Astrocyte of the spinal cord (primary cell): ENCODE measurements around the gene TRPM8.
A peak's percentile ranks its signal among the peaks of the same experiment; 100 is the strongest.

Source experiments
- DNase-seq: peaks from one replicate; pipeline ENCODE4 v3.0.0; 2011; ENCODE audit warnings: low read depth, low spot score
- H3K4me3 ChIP-seq: 2 replicates; pipeline ENCODE4 v1.5.1; 2011; ENCODE audit warnings: low read depth, mild to moderate bottlenecking, low read length, moderate library complexity
- in situ Hi-C: cut with HindIII; loops from 2 replicates; pipeline ENCODE4 v1.10.0; 2017; ENCODE audit warnings: low sequenced_read_pairs
- TF ChIP-seq, protein P1 (sequence below): IDR thresholded peaks from 2 replicates; pipeline ENCODE4 v1.5.1; 2012; ENCODE audit warnings: low read depth, mild to moderate bottlenecking, low read length, inconsistent platforms

Gene TRPM8

DNA sequence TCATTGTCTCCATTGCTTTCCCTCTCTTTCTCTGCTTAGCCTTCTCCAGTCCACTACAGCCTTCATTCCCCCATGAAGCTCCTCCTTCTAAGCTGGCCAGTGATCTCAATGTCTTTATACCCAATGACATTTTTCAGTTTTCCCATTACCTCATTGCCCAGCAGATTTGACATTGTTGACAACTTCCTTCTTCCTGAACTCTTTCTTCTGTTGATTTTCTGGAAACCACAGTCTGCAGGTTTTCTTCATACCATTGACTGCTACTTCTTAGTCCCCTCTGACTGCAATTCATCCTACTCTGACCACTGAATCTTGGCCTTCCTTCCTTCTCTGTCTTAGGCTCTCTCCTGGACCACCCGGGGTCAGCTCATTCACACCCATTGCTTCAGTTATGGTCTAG, 110.5 kb downstream of the TRPM8 start:
- TF ChIP-seq, protein P1, sequence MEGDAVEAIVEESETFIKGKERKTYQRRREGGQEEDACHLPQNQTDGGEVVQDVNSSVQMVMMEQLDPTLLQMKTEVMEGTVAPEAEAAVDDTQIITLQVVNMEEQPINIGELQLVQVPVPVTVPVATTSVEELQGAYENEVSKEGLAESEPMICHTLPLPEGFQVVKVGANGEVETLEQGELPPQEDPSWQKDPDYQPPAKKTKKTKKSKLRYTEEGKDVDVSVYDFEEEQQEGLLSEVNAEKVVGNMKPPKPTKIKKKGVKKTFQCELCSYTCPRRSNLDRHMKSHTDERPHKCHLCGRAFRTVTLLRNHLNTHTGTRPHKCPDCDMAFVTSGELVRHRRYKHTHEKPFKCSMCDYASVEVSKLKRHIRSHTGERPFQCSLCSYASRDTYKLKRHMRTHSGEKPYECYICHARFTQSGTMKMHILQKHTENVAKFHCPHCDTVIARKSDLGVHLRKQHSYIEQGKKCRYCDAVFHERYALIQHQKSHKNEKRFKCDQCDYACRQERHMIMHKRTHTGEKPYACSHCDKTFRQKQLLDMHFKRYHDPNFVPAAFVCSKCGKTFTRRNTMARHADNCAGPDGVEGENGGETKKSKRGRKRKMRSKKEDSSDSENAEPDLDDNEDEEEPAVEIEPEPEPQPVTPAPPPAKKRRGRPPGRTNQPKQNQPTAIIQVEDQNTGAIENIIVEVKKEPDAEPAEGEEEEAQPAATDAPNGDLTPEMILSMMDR: no peak
- in situ Hi-C loops: no loop called here
- no peak overlapping the region for H3K4me3 ChIP-seq
- DNase-seq: no peak

DNA sequence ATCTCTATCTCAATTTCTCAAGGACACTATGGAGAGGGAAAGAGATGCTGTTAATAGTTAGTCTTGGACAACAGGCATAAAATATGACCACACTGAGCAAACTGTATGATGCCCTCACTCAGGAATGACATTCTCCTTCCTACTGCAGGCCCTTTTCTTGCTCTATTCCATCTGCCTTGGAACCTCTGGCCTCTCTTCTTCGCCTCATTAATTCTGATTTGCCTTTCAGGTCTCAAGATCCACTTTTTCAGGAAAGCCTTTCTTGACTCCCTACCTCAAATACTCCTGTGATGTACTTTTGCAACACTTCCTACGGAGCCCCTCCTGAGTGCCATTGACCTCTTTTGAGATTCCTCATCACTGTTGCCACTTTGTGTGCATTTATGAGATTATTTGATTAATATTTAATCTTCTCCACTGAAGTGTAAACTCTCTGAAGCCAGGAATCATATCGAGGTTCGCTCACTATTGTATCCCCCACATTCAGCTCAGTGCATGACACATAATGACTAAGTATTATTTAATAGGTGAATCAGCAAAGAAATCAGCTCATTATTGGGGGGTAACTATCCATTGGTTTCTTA, 112.1 kb downstream of the TRPM8 start:
- H3K4me3 ChIP-seq: no peak overlapping the region
- in situ Hi-C loops: no loop called here
- TF ChIP-seq, protein P1: no peak
- peak; percentile 15 for DNase-seq

DNA sequence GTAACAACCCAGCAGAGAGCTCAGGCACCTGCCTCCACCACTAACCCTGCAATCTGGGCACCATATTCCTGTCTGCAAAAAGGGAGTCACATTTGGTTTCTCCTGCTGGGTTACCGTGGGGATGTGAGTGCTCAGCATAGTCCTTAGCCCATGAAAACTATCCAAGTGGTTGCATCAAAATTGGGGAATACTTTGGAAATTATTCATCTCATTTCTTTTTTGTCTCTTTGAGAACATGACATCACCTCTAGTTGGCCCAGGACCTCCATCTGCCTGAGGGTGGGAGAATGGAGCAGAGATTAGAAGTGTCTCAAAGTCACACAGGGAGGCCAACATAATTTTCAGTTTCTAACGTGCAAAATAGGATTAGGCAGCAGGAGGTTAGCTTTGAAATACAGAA, 114.0 kb downstream of the TRPM8 start:
- in situ Hi-C loops: no loop called here

DNA sequence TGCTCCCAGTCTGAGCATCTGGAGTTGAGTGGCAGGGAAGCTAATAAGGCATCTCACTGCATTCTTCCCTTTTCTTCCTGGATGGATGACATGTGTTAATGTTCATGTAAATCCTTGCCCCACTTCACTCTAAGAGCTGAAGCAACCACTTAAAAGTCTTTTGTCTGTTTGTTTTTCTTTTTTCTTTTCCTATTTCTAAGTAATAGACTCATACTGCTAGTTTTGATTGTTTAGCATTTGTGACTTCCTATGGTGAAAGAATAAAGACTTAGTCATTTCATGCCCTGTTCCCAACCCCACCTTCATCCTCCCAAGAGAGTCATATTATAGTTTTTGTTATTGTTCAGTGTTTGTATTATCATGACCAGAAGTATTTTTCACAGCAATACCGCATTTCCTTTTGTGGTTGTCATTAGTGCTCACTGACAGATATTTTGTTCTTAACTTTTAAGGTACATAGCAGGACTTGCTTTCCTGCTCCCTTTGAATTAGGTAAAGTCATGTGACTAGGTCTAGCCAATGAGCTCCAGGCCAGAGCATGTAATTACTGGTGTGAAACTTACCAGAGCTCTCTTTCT, 115.2 kb downstream of the TRPM8 start:
- TF ChIP-seq, protein P1: no peak
- no peak overlapping the region for H3K4me3 ChIP-seq
- DNase-seq: peak; percentile 93
- in situ Hi-C loops: no loop called here

More for the DNA sequence above, 114.0 kb downstream of the TRPM8 start:
- peak; percentile 32 for DNase-seq
- H3K4me3 ChIP-seq: no peak overlapping the region
- TF ChIP-seq, protein P1: no peak

DNA sequence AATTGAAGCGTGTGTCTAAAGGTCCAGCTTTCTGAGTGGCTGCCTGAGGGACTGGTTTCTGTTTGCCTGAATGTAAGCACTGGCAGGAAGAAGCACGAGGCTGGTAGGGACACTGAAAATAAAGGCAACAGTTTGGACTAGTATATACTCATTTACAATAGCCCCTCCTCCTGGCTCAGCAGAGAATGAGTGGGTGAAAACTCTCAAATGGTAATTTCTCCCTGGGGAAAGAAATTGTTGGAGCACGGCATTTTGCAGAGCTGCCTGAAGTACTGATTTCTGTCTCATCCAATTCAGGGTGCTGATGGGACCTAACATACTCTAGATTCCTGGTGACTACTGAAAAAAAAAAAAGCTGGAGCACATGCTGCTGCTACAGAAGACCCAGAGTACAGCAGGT, 116.0 kb downstream of the TRPM8 start:
- in situ Hi-C loops: no loop called here
- DNase-seq: peak; percentile 18
- H3K4me3 ChIP-seq: no peak overlapping the region
- TF ChIP-seq, protein P1: peak; percentile 7

DNA sequence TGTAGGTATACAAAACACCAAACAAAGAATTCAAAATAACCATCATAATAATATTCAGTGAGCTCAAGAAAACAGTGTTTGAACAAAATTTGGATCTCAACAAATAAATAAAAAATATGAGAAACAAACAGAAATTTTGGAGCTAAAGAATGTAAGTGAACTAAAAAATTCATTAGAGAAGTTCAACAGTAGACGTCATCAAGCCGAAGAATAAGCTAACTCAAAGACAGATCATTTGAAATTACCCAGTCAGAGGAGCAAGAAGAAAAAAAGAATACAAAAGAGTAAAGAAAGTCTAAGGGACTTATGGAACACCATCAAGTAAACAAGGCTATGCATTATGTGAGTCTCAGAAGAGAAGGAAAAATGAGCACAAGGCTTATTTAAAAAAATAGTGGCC, 116.7 kb downstream of the TRPM8 start:
- TF ChIP-seq, protein P1: no peak
- no peak for DNase-seq
- H3K4me3 ChIP-seq: no peak overlapping the region
- in situ Hi-C loops: no loop called here
